ENCODE measurements around the gene URAD.

DNA sequence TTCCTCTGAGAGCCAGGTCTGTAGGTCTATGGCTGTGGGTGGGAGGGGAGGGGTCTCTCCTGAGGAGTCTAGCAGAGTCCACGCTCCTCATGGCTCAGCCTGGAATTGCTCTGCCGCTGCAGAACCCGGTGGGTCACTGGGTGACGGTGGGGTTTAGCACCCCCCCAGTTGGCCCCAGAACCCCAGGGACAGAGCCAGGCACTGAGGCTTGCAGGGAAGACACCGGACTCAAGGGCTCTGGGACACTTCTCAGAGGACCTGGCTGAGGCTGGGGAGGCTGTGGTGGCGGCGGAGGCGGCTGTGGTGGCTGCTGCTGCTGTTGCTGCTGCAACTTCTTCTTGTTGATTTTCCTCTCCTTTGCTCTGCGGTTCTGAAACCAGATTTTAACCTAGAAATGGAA, 25.5 kb downstream of the URAD start:
- TF ChIP-seq MAX (IDR thresholded peaks at IDR 0.05; ENCODE audit: low read depth, low read length), result no peak
- TF ChIP-seq, protein P1, sequence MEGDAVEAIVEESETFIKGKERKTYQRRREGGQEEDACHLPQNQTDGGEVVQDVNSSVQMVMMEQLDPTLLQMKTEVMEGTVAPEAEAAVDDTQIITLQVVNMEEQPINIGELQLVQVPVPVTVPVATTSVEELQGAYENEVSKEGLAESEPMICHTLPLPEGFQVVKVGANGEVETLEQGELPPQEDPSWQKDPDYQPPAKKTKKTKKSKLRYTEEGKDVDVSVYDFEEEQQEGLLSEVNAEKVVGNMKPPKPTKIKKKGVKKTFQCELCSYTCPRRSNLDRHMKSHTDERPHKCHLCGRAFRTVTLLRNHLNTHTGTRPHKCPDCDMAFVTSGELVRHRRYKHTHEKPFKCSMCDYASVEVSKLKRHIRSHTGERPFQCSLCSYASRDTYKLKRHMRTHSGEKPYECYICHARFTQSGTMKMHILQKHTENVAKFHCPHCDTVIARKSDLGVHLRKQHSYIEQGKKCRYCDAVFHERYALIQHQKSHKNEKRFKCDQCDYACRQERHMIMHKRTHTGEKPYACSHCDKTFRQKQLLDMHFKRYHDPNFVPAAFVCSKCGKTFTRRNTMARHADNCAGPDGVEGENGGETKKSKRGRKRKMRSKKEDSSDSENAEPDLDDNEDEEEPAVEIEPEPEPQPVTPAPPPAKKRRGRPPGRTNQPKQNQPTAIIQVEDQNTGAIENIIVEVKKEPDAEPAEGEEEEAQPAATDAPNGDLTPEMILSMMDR (IDR thresholded peaks at IDR 0.05; ENCODE audit: low read depth, low read length), result no peak

All from NB4 (cell line).